Suprapubic skin (tissue), 4 donors: ENCODE measurements around the gene NTSR1.

ENCODE experiments used
- EP300 ChIP-seq: sonication (generic); formaldehyde crosslinking; IDR thresholded peaks from one replicate; pipeline ENCODE4 v1.6.1; 2017; ENCODE audit warnings: antibody characterized with exemption
- POLR2AphosphoS5 ChIP-seq, 3 donors: sonication (generic); formaldehyde crosslinking; IDR thresholded peaks; one replicate each; pipeline ENCODE4 v1.6.1; 2017; ENCODE audit warnings: antibody characterized with exemption in 3 of 3

DNA sequence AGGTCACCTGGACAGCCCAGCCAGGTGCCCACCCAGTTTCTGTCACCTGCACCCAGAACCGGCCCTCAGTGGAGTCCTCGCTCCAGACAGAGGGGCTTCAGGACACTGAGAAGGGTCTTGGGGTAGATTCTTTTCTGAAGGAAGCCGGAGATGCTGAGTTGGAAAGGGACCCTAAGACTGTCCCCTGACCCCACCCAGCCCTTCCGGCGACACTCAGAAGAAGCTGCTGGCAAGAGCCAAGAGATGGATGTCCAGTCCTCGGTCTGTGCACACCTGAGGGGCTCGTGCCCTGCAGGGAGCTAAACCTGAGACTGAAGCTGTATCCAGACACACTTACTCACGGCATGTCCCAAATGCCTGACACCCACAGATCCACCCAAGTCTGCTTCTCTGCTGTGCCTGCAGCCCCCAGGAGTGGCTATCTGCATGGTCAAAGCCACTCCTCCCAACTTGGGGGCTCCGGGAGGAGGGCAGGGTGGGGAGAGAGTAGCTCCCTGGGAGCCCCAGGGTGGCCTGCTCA lies 20.2 kb downstream of the NTSR1 start:
- no peak for TF ChIP-seq EP300
- no peak for TF ChIP-seq POLR2AphosphoS5 (IDR thresholded peaks at IDR 0.05)
